H1 (cell line): ENCODE measurements around the gene PPIL6. TPM values are rescaled to one million over a fixed set of nuclear protein-coding genes. Genes with fewer than 3 reads are reported as not detected.

Experiments used
- CTCF ChIA-PET: fragments of 300-600 bp; sonication (Branson Sonifier 250); formaldehyde crosslinking; loops from one replicate; lab custom pipeline; 2021; ENCODE audit not compliant: partially characterized antibody; lab: Charles Lee
- POLR2A ChIA-PET: fragments of 300-600 bp; sonication (Branson Sonifier 250); formaldehyde crosslinking; loops from one replicate; lab custom pipeline; 2021; ENCODE audit warnings: inconsistent platforms; ENCODE audit not compliant: partially characterized antibody; lab: Charles Lee
- DNase-seq, 2 experiments: peaks; one replicate each; pipeline versions ENCODE4 v3.0.0 to v3.0.0-alpha.2; 2010 to 2022; ENCODE audit warnings: low spot score in 2 of 2, low read depth in 1 of 2, mixed read lengths in 1 of 2
- FAIRE-seq: peaks from 2 replicates; lab custom pipeline; 2011; peaks lifted over from hg19 to GRCh38; lab: Jason Lieb, UNC
- H2AFZ ChIP-seq: 2 replicates; pipeline ENCODE4 v1.8.1; 2012; ENCODE audit warnings: low read length, inconsistent platforms
- H2AK5ac ChIP-seq: 2 replicates; pipeline ENCODE4 v1.6.1; 2013; ENCODE audit warnings: low read depth, low read length
- H2BK120ac ChIP-seq: replicated peaks from 2 replicates; pipeline ENCODE3; 2013; ENCODE audit warnings: low read depth, low read length, inconsistent platforms
- H2BK12ac ChIP-seq: 2 replicates; pipeline ENCODE4 v1.6.1; 2013; ENCODE audit warnings: low read depth, low read length
- H2BK15ac ChIP-seq: 2 replicates; pipeline ENCODE4 v1.6.1; 2013; ENCODE audit warnings: low read length
- H2BK20ac ChIP-seq: 2 replicates; pipeline ENCODE4 v1.6.1; 2013; ENCODE audit warnings: low read length
- H2BK5ac ChIP-seq: 2 replicates; pipeline ENCODE4 v1.6.1; 2013; ENCODE audit warnings: low read depth, low read length
- H3K14ac ChIP-seq: 2 replicates; pipeline ENCODE4 v1.6.1; 2013; ENCODE audit warnings: inconsistent platforms; ENCODE audit not compliant: insufficient read length
- H3K18ac ChIP-seq: 2 replicates; pipeline ENCODE4 v1.6.1; 2013; ENCODE audit warnings: low read length; ENCODE audit errors: extremely low read depth
- H3K23ac ChIP-seq: 2 replicates; pipeline ENCODE4 v1.6.1; 2013; ENCODE audit warnings: inconsistent platforms; ENCODE audit not compliant: insufficient read length
- H3K23me2 ChIP-seq: 2 replicates; pipeline ENCODE4 v1.6.1; 2013; ENCODE audit warnings: low read depth, low read length
- H3K27ac ChIP-seq: 2 replicates; pipeline ENCODE4 v1.6.1; 2011; ENCODE audit warnings: low read depth, low read length, inconsistent platforms
- H3K27me3 ChIP-seq, 4 experiments: replicated peaks in 1 of 4; 1 replicate in 1 of 4; 2 replicates in 3 of 4; pipeline versions ENCODE4 v1.6.1 to v1.8.1; 2011 to 2013; ENCODE audit warnings: low read length in 3 of 4, mild to moderate bottlenecking in 3 of 4, inconsistent platforms in 2 of 4, mixed read lengths in 2 of 4, moderate library complexity in 1 of 4; ENCODE audit not compliant: control insufficient read depth in 3 of 4, insufficient read depth in 3 of 4; ENCODE audit errors: extremely low read depth in 1 of 4
- H3K36me3 ChIP-seq, 4 experiments: 2 replicates each; pipeline versions ENCODE4 v1.6.1 to v1.8.1; 2011 to 2013; ENCODE audit warnings: mild to moderate bottlenecking in 4 of 4, low read length in 3 of 4, moderate library complexity in 2 of 4, control low read depth in 1 of 4, inconsistent platforms in 1 of 4; ENCODE audit not compliant: insufficient read depth in 4 of 4, control insufficient read depth in 2 of 4
- H3K4ac ChIP-seq: replicated peaks from 2 replicates; pipeline ENCODE3; 2013; ENCODE audit warnings: low read length, low read depth, mixed read lengths, inconsistent platforms; ENCODE audit not compliant: insufficient read length
- H3K4me1 ChIP-seq, 4 experiments: replicated peaks in 1 of 4; 1 replicate in 1 of 4; 2 replicates in 3 of 4; pipeline versions ENCODE4 v1.6.1 to v1.8.1; 2011 to 2013; ENCODE audit warnings: low read length in 3 of 4, inconsistent platforms in 2 of 4, mixed read lengths in 1 of 4; ENCODE audit not compliant: insufficient read depth in 4 of 4, control insufficient read depth in 3 of 4
- H3K4me2 ChIP-seq, 2 experiments: 2 replicates each; pipeline versions ENCODE4 v1.6.1 to v1.8.1; 2011 to 2013; ENCODE audit warnings: low read depth in 2 of 2, low read length in 2 of 2, control low read depth in 1 of 2, inconsistent platforms in 1 of 2, mild to moderate bottlenecking in 1 of 2; ENCODE audit not compliant: insufficient read depth in 1 of 2
- H3K4me3 ChIP-seq, 4 experiments: fragments of 200-600, 300-600 bp in 1 of 4; sonication (generic), shearing (Covaris generic), sonication (Bioruptor Twin) in 1 of 4; 2 replicates each; pipeline versions ENCODE4 v1.5.1 to v1.8.1; 2011 to 2016; ENCODE audit warnings: low read length in 4 of 4, low read depth in 3 of 4, control low read depth in 2 of 4, inconsistent platforms in 2 of 4, mild to moderate bottlenecking in 2 of 4, mixed read lengths in 1 of 4, moderate library complexity in 1 of 4; ENCODE audit not compliant: insufficient read depth in 2 of 4; ENCODE audit errors: extremely low read depth in 1 of 4
- H3K56ac ChIP-seq: replicated peaks from 2 replicates; pipeline ENCODE3; 2013; ENCODE audit warnings: low read depth, mild to moderate bottlenecking, mixed read lengths, low read length, inconsistent platforms; ENCODE audit not compliant: insufficient read length
- H3K79me1 ChIP-seq: 2 replicates; pipeline ENCODE4 v1.6.1; 2013; ENCODE audit warnings: low read depth, low read length, control low read depth
- H3K79me2 ChIP-seq, 2 experiments: 2 replicates each; pipeline versions ENCODE4 v1.6.1 to v1.8.1; 2012 to 2013; ENCODE audit warnings: low read length in 2 of 2, mild to moderate bottlenecking in 2 of 2, inconsistent platforms in 1 of 2; ENCODE audit not compliant: insufficient read depth in 2 of 2, control insufficient read depth in 1 of 2
- H3K9ac ChIP-seq, 4 experiments: replicated peaks in 1 of 4; 1 replicate in 1 of 4; 2 replicates in 3 of 4; pipeline versions ENCODE4 v1.6.1 to v1.8.1; 2011 to 2013; ENCODE audit warnings: low read depth in 3 of 4, low read length in 3 of 4, control low read depth in 2 of 4, mild to moderate bottlenecking in 2 of 4, moderate library complexity in 2 of 4, inconsistent platforms in 1 of 4; ENCODE audit errors: extremely low read depth in 1 of 4
- H3K9me3 ChIP-seq, 2 experiments: 2 replicates each; pipeline versions ENCODE4 v1.6.1 to v1.8.1; 2012 to 2013; ENCODE audit warnings: mild to moderate bottlenecking in 2 of 2, moderate library complexity in 2 of 2, control low read depth in 1 of 2, inconsistent platforms in 1 of 2, low read depth in 1 of 2, low read length in 1 of 2, mixed read lengths in 1 of 2; ENCODE audit not compliant: insufficient read depth in 2 of 2
- H4K20me1 ChIP-seq, 2 experiments: replicated peaks in 1 of 2; 2 replicates each; pipeline versions ENCODE3 to v1.8.1; 2011 to 2013; ENCODE audit warnings: inconsistent platforms in 2 of 2, low read length in 2 of 2, mild to moderate bottlenecking in 1 of 2; ENCODE audit not compliant: insufficient read depth in 2 of 2, control insufficient read depth in 1 of 2
- H4K5ac ChIP-seq: 2 replicates; pipeline ENCODE4 v1.6.1; 2013; ENCODE audit warnings: low read length, low read depth, mixed read lengths, inconsistent platforms; ENCODE audit not compliant: insufficient read length
- H4K8ac ChIP-seq: 2 replicates; pipeline ENCODE4 v1.8.0; 2013; ENCODE audit warnings: mild to moderate bottlenecking, moderate library complexity, low read length, inconsistent platforms; ENCODE audit not compliant: insufficient read depth; ENCODE audit errors: extremely low read depth
- H4K91ac ChIP-seq: replicated peaks from 2 replicates; pipeline ENCODE3; 2013; ENCODE audit warnings: low read length, mixed read lengths, inconsistent platforms; ENCODE audit not compliant: insufficient read length
- CBX8 ChIP-seq: fragments of 300-800, 300-1000 bp; sonication (generic); IDR thresholded peaks from 2 replicates; pipeline ENCODE4 v1.7.1; 2016; ENCODE audit warnings: low read depth, low read length, borderline replicate concordance
- CEBPB ChIP-seq: IDR thresholded peaks from 2 replicates; pipeline ENCODE4 v1.6.1; 2012; ENCODE audit warnings: low read depth, low read length
- EZH2 ChIP-seq: fragments of 200-600 bp; sonication (generic); IDR thresholded peaks from 2 replicates; pipeline ENCODE4 v1.7.1; 2012; ENCODE audit warnings: low read depth, mild to moderate bottlenecking, moderate library complexity, low read length, inconsistent platforms; ENCODE audit not compliant: severe bottlenecking
- KDM4A ChIP-seq: IDR thresholded peaks from one replicate; pipeline ENCODE4 v1.7.1; 2012; ENCODE audit warnings: low read depth, mild to moderate bottlenecking, moderate library complexity, low read length, inconsistent platforms; ENCODE audit not compliant: severe bottlenecking
- KDM5A ChIP-seq: fragments of 200-600 bp; IDR thresholded peaks from 2 replicates; pipeline ENCODE4 v1.7.1; 2012; ENCODE audit warnings: mild to moderate bottlenecking, low read length, inconsistent platforms, mixed read lengths
- NANOG ChIP-seq: IDR thresholded peaks from 2 replicates; pipeline ENCODE4 v1.6.1; 2011; ENCODE audit warnings: low read length, low read depth, mild to moderate bottlenecking, inconsistent platforms; ENCODE audit not compliant: insufficient read depth, poor library complexity, severe bottlenecking
- POLR2A ChIP-seq, 2 experiments: IDR thresholded peaks; 1 replicate in 1 of 2; 2 replicates in 1 of 2; pipeline ENCODE4 v1.6.1; 2011; ENCODE audit warnings: low read depth in 2 of 2, low read length in 2 of 2, mild to moderate bottlenecking in 2 of 2; ENCODE audit errors: control extremely low read depth in 1 of 2
- POU5F1 ChIP-seq: IDR thresholded peaks from 2 replicates; pipeline ENCODE4 v1.6.1; 2011; ENCODE audit warnings: low read depth, mild to moderate bottlenecking, low read length, moderate library complexity
- SRF ChIP-seq: IDR thresholded peaks from 2 replicates; pipeline ENCODE4 v1.6.1; 2011; ENCODE audit warnings: mild to moderate bottlenecking, low read depth, low read length, moderate library complexity
- WGBS, 2 experiments: shearing (Covaris generic) in 1 of 2; methylation state at CpG; one replicate each; pipeline versions ENCODE4 v1.1.6 to v1.1.7; 2013 to 2015; ENCODE audit warnings: low lambda C conversion rate in 2 of 2, mixed read lengths in 2 of 2, inconsistent platforms in 1 of 2, low coverage in 1 of 2, missing lambda C conversion rate in 1 of 2; ENCODE audit not compliant: insufficient replicate concordance in 2 of 2, insufficient coverage in 1 of 2, insufficient read length in 1 of 2; ENCODE audit errors: extremely low coverage in 1 of 2, missing lambda C conversion rate in 1 of 2; 5-methylcytosine and 5-hydroxymethylcytosine counted together
- polyA plus RNA-seq, 7 experiments: library from polyadenylated mRNA; depleted of rRNA in 3 of 7; stranded (reverse) in 5 of 7; unstranded in 2 of 7; fragments of >200 nt in 5 of 7; fragments of 200-250 nt in 2 of 7; gene quantifications; 1 replicate in 5 of 7; 2 replicates in 1 of 7; 4 replicates in 1 of 7; pipeline versions ENCODE4 v1.2.1 to v1.2.3, GENCODE V29; 2011 to 2013; ENCODE audit warnings: missing spikeins in 2 of 7, mixed read lengths in 2 of 7
- total RNA-seq: library from RNA; stranded (reverse); fragmentation: NEBNext Ultra II Directional; extraction: Animal tissue kit (Norgen Biotek cat#: 25700); gene quantifications from 2 replicates; pipeline ENCODE4 v1.2.1, GENCODE V29; 2021
- TF ChIP-seq, protein P1 (sequence below): IDR thresholded peaks from 2 replicates; pipeline ENCODE4 v1.6.1; 2012; ENCODE audit warnings: low read length, inconsistent platforms
- TF ChIP-seq, protein P2 (sequence below): IDR thresholded peaks from 2 replicates; pipeline ENCODE4 v1.6.1; 2011; ENCODE audit warnings: low read length, improper control_type of control experiment

PPIL6 gene
- total and polyA plus RNA-seq, 2 of the 8 experiments (the other 6 are each of a cell fraction or from before 2014, with no cell fraction given) = 0.42 to 1.3 TPM

DNA sequence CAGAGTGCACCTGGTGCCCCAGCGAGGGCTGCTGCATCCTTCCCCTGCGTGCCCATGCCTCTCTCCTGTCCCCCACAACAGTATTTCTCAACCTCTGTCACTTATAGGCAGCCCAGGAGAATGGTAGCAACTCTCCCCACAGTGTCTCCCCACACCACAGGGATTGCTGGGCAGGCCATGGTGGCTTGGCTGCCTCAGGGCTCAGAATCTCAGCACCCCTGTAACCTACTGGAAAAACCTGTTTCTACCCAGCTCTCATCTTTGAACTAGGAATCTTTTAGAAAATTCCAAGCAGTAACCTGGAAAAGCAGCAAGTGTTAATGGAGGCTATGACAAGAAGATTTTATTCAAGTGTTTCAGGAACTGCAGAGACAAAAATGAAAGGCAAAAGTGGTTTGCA lies 96.2 kb downstream of the PPIL6 start:
- no peak overlapping the region for H3K9ac ChIP-seq
- ChIA-PET POLR2A (no interaction called here), CTCF (interaction anchor here (1.1 to 1.2 kb wide), 2 partner anchors 22 to 156 kb away, joined by 3 read pairs; no protein-coding TSS in a partner anchor)
- FAIRE-seq = no peak
- H3K4me3 ChIP-seq = no peak overlapping the region
- H2BK5ac ChIP-seq = no peak overlapping the region
- no peak overlapping the region for H2AFZ ChIP-seq
- no peak overlapping the region for H2BK15ac ChIP-seq
- no peaks in the 10 kb centered on the region for H3K23me2 ChIP-seq
- no peak overlapping the region for H4K5ac ChIP-seq
- no peak overlapping the region for H3K4me2 ChIP-seq
- no peak overlapping the region for H4K91ac ChIP-seq
- no peak overlapping the region for H2BK12ac ChIP-seq
- no peak overlapping the region for H3K4ac ChIP-seq
- no peak overlapping the region for H3K23ac ChIP-seq
- H2BK120ac ChIP-seq = no peak overlapping the region
- no peaks in the 10 kb centered on the region; a peak in 1 of 7 replicates for H3K27me3 ChIP-seq
- 67% methylated on average over 2 of the region's 2 CpGs; no CpG with 5 or more reads in 1 of the 2 experiments for WGBS, 2 experiments
- no peaks in the 10 kb centered on the region for H3K36me3 ChIP-seq
- H4K20me1 ChIP-seq = no peaks in the 10 kb centered on the region
- no peak overlapping the region for H4K8ac ChIP-seq
- H3K18ac ChIP-seq = no peak overlapping the region
- no peak overlapping the region for H2BK20ac ChIP-seq
- H3K14ac ChIP-seq = no peak overlapping the region
- H3K79me1 ChIP-seq = no peaks in the 10 kb centered on the region
- H3K56ac ChIP-seq = no peak overlapping the region
- H2AK5ac ChIP-seq = no peak overlapping the region
- H3K4me1 ChIP-seq = no peaks in the 10 kb centered on the region
- no peaks in the 10 kb centered on the region for H3K9me3 ChIP-seq
- no peaks in the 10 kb centered on the region for H3K79me2 ChIP-seq
- no peak overlapping the region for H3K27ac ChIP-seq
- no peak for DNase-seq
- TF ChIP-seq SRF (no peak), EZH2 (no peak), KDM5A (no peak), NANOG (no peak), POU5F1 (no peak), CBX8 (no peak), KDM4A (no peak), POLR2A (IDR thresholded peaks at IDR 0.05; ENCODE audit: control extremely low read depth in 1 of 2, low read depth in 2 of 2, low read length in 2 of 2) (no peak), CEBPB (no peak)
- TF ChIP-seq, protein P1, sequence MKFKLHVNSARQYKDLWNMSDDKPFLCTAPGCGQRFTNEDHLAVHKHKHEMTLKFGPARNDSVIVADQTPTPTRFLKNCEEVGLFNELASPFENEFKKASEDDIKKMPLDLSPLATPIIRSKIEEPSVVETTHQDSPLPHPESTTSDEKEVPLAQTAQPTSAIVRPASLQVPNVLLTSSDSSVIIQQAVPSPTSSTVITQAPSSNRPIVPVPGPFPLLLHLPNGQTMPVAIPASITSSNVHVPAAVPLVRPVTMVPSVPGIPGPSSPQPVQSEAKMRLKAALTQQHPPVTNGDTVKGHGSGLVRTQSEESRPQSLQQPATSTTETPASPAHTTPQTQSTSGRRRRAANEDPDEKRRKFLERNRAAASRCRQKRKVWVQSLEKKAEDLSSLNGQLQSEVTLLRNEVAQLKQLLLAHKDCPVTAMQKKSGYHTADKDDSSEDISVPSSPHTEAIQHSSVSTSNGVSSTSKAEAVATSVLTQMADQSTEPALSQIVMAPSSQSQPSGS = no peak
- TF ChIP-seq, protein P2, sequence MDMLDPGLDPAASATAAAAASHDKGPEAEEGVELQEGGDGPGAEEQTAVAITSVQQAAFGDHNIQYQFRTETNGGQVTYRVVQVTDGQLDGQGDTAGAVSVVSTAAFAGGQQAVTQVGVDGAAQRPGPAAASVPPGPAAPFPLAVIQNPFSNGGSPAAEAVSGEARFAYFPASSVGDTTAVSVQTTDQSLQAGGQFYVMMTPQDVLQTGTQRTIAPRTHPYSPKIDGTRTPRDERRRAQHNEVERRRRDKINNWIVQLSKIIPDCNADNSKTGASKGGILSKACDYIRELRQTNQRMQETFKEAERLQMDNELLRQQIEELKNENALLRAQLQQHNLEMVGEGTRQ = no peak
